ENCODE results near the gene MGAT4D.
A peak's percentile ranks its signal among the peaks of the same experiment; 100 is the strongest.

DNA sequence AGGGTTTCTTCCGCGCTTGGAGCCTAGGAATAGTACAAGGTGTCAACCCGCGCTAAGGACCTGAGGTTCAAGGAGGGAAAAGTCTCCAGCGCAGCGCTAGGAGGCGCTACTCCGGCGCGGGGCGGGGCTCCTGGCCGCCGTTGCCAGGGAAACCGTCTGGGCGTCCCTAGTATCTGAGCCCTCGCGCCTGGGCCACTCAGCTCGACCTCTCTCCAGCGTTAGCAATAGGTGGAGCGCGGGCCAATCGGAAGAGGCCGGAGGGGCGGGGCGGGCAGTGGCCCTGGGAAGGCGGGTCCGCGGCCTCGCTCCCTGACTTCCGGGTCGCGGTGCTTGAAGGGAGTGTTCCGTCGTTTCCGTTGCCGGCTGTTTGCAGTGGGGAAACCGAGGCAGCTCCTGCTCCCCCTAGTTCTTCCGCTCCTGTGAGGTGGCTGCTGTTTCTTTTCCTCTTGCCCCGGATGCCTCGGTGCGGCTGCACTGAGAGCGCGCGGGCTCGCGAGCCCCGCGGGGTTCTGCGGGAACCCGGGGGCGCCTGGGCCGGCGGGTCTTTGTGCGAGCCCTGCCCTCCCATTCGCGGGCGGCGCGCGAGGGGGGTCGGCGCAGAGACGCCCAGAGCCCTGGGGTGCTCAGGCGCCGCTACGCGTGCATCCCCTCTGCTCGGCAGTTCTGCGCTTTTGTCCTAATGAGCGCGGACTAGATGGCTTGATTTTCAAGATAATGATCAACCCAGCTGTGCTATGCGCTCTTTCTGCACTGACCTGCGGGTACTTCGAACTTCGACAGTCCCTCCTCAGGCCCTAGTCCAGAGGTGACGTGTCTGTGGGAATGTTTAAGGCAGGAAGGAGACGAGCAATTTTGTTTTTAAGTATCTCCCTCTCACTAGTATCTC, 26.0 kb upstream of the MGAT4D start, which contains the start of gene ELMOD2:
- TF ChIP-seq, protein P1, sequence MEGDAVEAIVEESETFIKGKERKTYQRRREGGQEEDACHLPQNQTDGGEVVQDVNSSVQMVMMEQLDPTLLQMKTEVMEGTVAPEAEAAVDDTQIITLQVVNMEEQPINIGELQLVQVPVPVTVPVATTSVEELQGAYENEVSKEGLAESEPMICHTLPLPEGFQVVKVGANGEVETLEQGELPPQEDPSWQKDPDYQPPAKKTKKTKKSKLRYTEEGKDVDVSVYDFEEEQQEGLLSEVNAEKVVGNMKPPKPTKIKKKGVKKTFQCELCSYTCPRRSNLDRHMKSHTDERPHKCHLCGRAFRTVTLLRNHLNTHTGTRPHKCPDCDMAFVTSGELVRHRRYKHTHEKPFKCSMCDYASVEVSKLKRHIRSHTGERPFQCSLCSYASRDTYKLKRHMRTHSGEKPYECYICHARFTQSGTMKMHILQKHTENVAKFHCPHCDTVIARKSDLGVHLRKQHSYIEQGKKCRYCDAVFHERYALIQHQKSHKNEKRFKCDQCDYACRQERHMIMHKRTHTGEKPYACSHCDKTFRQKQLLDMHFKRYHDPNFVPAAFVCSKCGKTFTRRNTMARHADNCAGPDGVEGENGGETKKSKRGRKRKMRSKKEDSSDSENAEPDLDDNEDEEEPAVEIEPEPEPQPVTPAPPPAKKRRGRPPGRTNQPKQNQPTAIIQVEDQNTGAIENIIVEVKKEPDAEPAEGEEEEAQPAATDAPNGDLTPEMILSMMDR (IDR thresholded peaks at IDR 0.05), result peak; percentile 55 to 97 (median 93)
- peak; percentile 72 to 80 for TF ChIP-seq POLR2A (IDR thresholded peaks at IDR 0.05)
